ENCODE data around the gene MGAT4B. TPM values are rescaled to one million over a fixed set of nuclear protein-coding genes. Genes with fewer than 3 reads are reported as not detected.
"Not testable (repeated sequence)": the region's sequence is repeated elsewhere in the genome, so short reads cannot be mapped to it uniquely, and the experiment has no call there.

The MGAT4B gene
- total and polyA plus RNA-seq, 4 experiments from 2014 or later: 8.3 to 121 (median 71.5) TPM

GRCh38 chr5:179791881-179792611, 14.6 kb downstream of the MGAT4B start:
- H3K9me3 Mint-ChIP-seq: peaks cover 0 to 6% (median 0%) of the 10 kb centered on the region in 8 donors
- ChIA-PET POLR2A (ENCODE audit: partially characterized antibody) (interaction anchor here (0.6 to 6.5 kb wide), 7 partner anchors 15 to 116 kb away, joined by 3 to 68 read pairs (median 7); partner anchors contain the start of genes MAML1, MGAT4B, MRNIP and SQSTM1), CTCF (ENCODE audit: partially characterized antibody) (interaction anchor here (1.4 to 3.0 kb wide), 2 partner anchors 9 to 10 kb away, joined by 6 to 8 read pairs; no protein-coding TSS in a partner anchor)

GRCh38 chr5:179789278-179789677, 17.4 kb downstream of the MGAT4B start:
- H3K27me3 Mint-ChIP-seq; H3K4me3 ChIP-seq (ENCODE audit: low read length in 2 of 2); H3K4me3 Mint-ChIP-seq; H3K9me3 ChIP-seq (ENCODE audit: control insufficient read depth in 1 of 2, low read length in 2 of 2); H3K36me3 Mint-ChIP-seq; intact Hi-C loops (cut with micrococcal nuclease); H3K27ac ChIP-seq (ENCODE audit: low read depth, low read length); DNase-seq; H3K36me3 ChIP-seq (ENCODE audit: insufficient read depth, low read length); H3K27me3 ChIP-seq (ENCODE audit: insufficient read depth, low read length); H3K9me3 Mint-ChIP-seq: not testable (repeated sequence)
- peaks cover 13% of the 10 kb centered on the region for H3K4me1 ChIP-seq (ENCODE audit: insufficient read depth, low read length)
- peaks cover 10 to 24% (median 16%) of the 10 kb centered on the region in 4 donors for H3K4me1 Mint-ChIP-seq
- POLR2A ChIA-PET (ENCODE audit: partially characterized antibody): interaction anchor here (0.6 kb wide), 1 partner anchor 48 kb away, joined by 3 read pairs; no protein-coding TSS in a partner anchor
- CTCF ChIA-PET (ENCODE audit: partially characterized antibody): interaction anchor here (1.0 kb wide), 1 partner anchor 26 kb away, joined by 3 read pairs; no protein-coding TSS in a partner anchor
- H3K27ac Mint-ChIP-seq: peak overlapping the region in 2 of 7 donors; percentile 6 to 73

More at GRCh38 chr5:179791881-179792611, 14.6 kb downstream of the MGAT4B start:
- Histone ChIP-seq H3K36me3 (ENCODE audit: insufficient read depth, low read length) (no peaks in the 10 kb centered on the region), H3K4me1 (ENCODE audit: insufficient read depth, low read length) (peaks cover 25% of the 10 kb centered on the region), H3K9me3 (ENCODE audit: control insufficient read depth in 1 of 2, low read length in 2 of 2) (no peaks in the 10 kb centered on the region), H3K27me3 (ENCODE audit: insufficient read depth, low read length) (no peaks in the 10 kb centered on the region), H3K27ac (ENCODE audit: low read depth, low read length) (no peak overlapping the region), H3K4me3 (ENCODE audit: low read length in 2 of 2) (no peak overlapping the region)
- Mint-ChIP-seq H3K27me3 (no peaks in the 10 kb centered on the region), H3K4me1 (peaks cover 11 to 38% (median 26%) of the 10 kb centered on the region in 4 donors), H3K4me3 (peak overlapping the region in 2 of 8 donors; percentile 52 to 71), H3K27ac (peak overlapping the region in 5 of 7 donors; percentile 72 to 90 (median 74)), H3K36me3 (peaks cover 0 to 2% of the 10 kb centered on the region in 2 donors)
- DNase-seq: no peak
- intact Hi-C loops (cut with micrococcal nuclease): no loop called here

GRCh38 chr5:179788193-179788854, 18.3 kb downstream of the MGAT4B start:
- Histone ChIP-seq H3K27me3 (ENCODE audit: insufficient read depth, low read length) (no peaks in the 10 kb centered on the region), H3K4me3 (ENCODE audit: low read length in 2 of 2) (no peak overlapping the region), H3K36me3 (ENCODE audit: insufficient read depth, low read length) (no peaks in the 10 kb centered on the region), H3K4me1 (ENCODE audit: insufficient read depth, low read length) (peaks cover 4% of the 10 kb centered on the region), H3K9me3 (ENCODE audit: control insufficient read depth in 1 of 2, low read length in 2 of 2) (no peaks in the 10 kb centered on the region), H3K27ac (ENCODE audit: low read depth, low read length) (no peak overlapping the region)
- peaks cover 2 to 14% (median 7%) of the 10 kb centered on the region in 4 donors for H3K4me1 Mint-ChIP-seq
- CTCF ChIA-PET (ENCODE audit: partially characterized antibody): interaction anchor here (1.8 to 9.5 kb wide), 2 partner anchors 13 to 25 kb away, joined by 6 to 38 read pairs; no protein-coding TSS in a partner anchor
- peaks cover 0 to 6% (median 0%) of the 10 kb centered on the region in 8 donors for H3K9me3 Mint-ChIP-seq
- POLR2A ChIA-PET (ENCODE audit: partially characterized antibody): no interaction called here
- no peak for DNase-seq
- H3K36me3 Mint-ChIP-seq: no peaks in the 10 kb centered on the region
- no peaks in the 10 kb centered on the region for H3K27me3 Mint-ChIP-seq
- peak overlapping the region in 3 of 7 donors; percentile 31 to 44 (median 42) for H3K27ac Mint-ChIP-seq
- intact Hi-C loops (cut with micrococcal nuclease): no loop called here
- H3K4me3 Mint-ChIP-seq: no peak overlapping the region

- Mint-ChIP-seq H3K36me3 (no peaks in the 10 kb centered on the region), H3K27ac (peak overlapping the region in 1 of 7 donors; percentile 21), H3K4me1 (peaks cover 0 to 3% (median 0%) of the 10 kb centered on the region in 4 donors), H3K27me3 (no peaks in the 10 kb centered on the region), H3K4me3 (no peak overlapping the region), H3K9me3 (peaks cover 0 to 6% (median 0%) of the 10 kb centered on the region in 8 donors)
- POLR2A ChIA-PET (ENCODE audit: partially characterized antibody): no interaction called here
- H3K27me3 ChIP-seq (ENCODE audit: insufficient read depth, low read length): no peaks in the 10 kb centered on the region
- no peaks in the 10 kb centered on the region for H3K36me3 ChIP-seq (ENCODE audit: insufficient read depth, low read length)
- H3K9me3 ChIP-seq (ENCODE audit: control insufficient read depth in 1 of 2, low read length in 2 of 2): no peaks in the 10 kb centered on the region
- no peaks in the 10 kb centered on the region for H3K4me1 ChIP-seq (ENCODE audit: insufficient read depth, low read length)
- intact Hi-C loops (cut with micrococcal nuclease): no loop called here
- H3K27ac ChIP-seq (ENCODE audit: low read depth, low read length): no peak overlapping the region
- DNase-seq: no peak
- CTCF ChIA-PET (ENCODE audit: partially characterized antibody): interaction anchor here (1.8 to 9.5 kb wide), 2 partner anchors 14 to 24 kb away, joined by 6 to 38 read pairs; no protein-coding TSS in a partner anchor
- no peak overlapping the region for H3K4me3 ChIP-seq (ENCODE audit: low read length in 2 of 2)
Measured at GRCh38 chr5:179786861-179787260, 19.8 kb downstream of the MGAT4B start.

- Histone ChIP-seq H3K27me3 (ENCODE audit: insufficient read depth, low read length) (no peaks in the 10 kb centered on the region), H3K4me1 (ENCODE audit: insufficient read depth, low read length) (no peaks in the 10 kb centered on the region), H3K36me3 (ENCODE audit: insufficient read depth, low read length) (peaks cover 8% of the 10 kb centered on the region), H3K4me3 (ENCODE audit: low read length in 2 of 2) (no peak overlapping the region), H3K9me3 (ENCODE audit: control insufficient read depth in 1 of 2, low read length in 2 of 2) (no peaks in the 10 kb centered on the region), H3K27ac (ENCODE audit: low read depth, low read length) (no peak overlapping the region)
- Mint-ChIP-seq H3K4me1 (no peaks in the 10 kb centered on the region), H3K27ac (peak overlapping the region in 1 of 7 donors; percentile 76), H3K27me3 (no peaks in the 10 kb centered on the region), H3K9me3 (no peaks in the 10 kb centered on the region), H3K4me3 (no peak overlapping the region), H3K36me3 (peaks cover 5 to 24% of the 10 kb centered on the region in 2 donors)
- intact Hi-C loops (cut with micrococcal nuclease): no loop called here
- DNase-seq: no peak
- CTCF ChIA-PET (ENCODE audit: partially characterized antibody): interaction anchor here (1.6 to 9.5 kb wide), 2 partner anchors 9 to 20 kb away, joined by 6 to 38 read pairs; no protein-coding TSS in a partner anchor
- POLR2A ChIA-PET (ENCODE audit: partially characterized antibody): interaction anchor here (0.7 to 1.2 kb wide), 2 partner anchors 11 to 22 kb away, joined by 3 to 4 read pairs; partner anchors contain the start of gene LTC4S
Measured at GRCh38 chr5:179783128-179783527, 23.5 kb downstream of the MGAT4B start.

GRCh38 chr5:179781846-179782245, 24.8 kb downstream of the MGAT4B start:
- ChIA-PET CTCF (ENCODE audit: partially characterized antibody) (interaction anchor here (1.2 to 9.5 kb wide), 3 partner anchors 15 to 20 kb away, joined by 3 to 38 read pairs (median 3); no protein-coding TSS in a partner anchor), POLR2A (ENCODE audit: partially characterized antibody) (interaction anchor here (1.2 kb wide), 1 partner anchor 13 kb away, joined by 4 read pairs; the partner anchor contains the start of gene LTC4S)
- Histone ChIP-seq H3K27me3 (ENCODE audit: insufficient read depth, low read length) (no peaks in the 10 kb centered on the region), H3K36me3 (ENCODE audit: insufficient read depth, low read length) (peaks cover 15% of the 10 kb centered on the region), H3K4me1 (ENCODE audit: insufficient read depth, low read length) (no peaks in the 10 kb centered on the region), H3K4me3 (ENCODE audit: low read length in 2 of 2) (no peak overlapping the region), H3K9me3 (ENCODE audit: control insufficient read depth in 1 of 2, low read length in 2 of 2) (no peaks in the 10 kb centered on the region), H3K27ac (ENCODE audit: low read depth, low read length) (no peak overlapping the region)
- H3K4me3 Mint-ChIP-seq: no peak overlapping the region
- DNase-seq: no peak
- H3K9me3 Mint-ChIP-seq: no peaks in the 10 kb centered on the region
- no peaks in the 10 kb centered on the region for H3K27me3 Mint-ChIP-seq
- intact Hi-C loops (cut with micrococcal nuclease): no loop called here
- H3K4me1 Mint-ChIP-seq: peaks cover 0 to 1% (median 0%) of the 10 kb centered on the region in 4 donors
- peak overlapping the region in 1 of 7 donors; percentile 12 for H3K27ac Mint-ChIP-seq
- H3K36me3 Mint-ChIP-seq: peaks cover 11 to 32% of the 10 kb centered on the region in 2 donors

Data from CD4-positive, alpha-beta memory T cell (primary cell).